IMR-90 (cell line): ENCODE results near the gene HS2ST1. TPM values are rescaled to one million over a fixed set of nuclear protein-coding genes. Genes with fewer than 3 reads are reported as not detected.
A peak's percentile ranks its signal among the peaks of the same experiment; 100 is the strongest.

ENCODE experiments used
- ATAC-seq: fragments of 200-7000 bp; cut with Tn5 transposase; 2 replicates; pipeline ENCODE4 v1.9.1; 2020; ENCODE audit warnings: low read depth, mild to moderate bottlenecking, moderate library complexity
- BruUV-seq: library from RNA; stranded (reverse); fragments of 400-500 nt; replicated peaks from 2 replicates; lab custom pipeline; 2021; lab: Mats Ljungman, UMichigan
- CTCF ChIA-PET: fragments of 300-600 bp; formaldehyde crosslinking; extraction: SDS; loops from one replicate; lab custom pipeline; 2021; ENCODE audit warnings: antibody characterized with exemption; lab: Yijun Ruan, JAX
- POLR2A ChIA-PET: fragments of 300-600 bp; sonication (Branson Sonifier 250); formaldehyde crosslinking; loops from one replicate; lab custom pipeline; 2022; ENCODE audit warnings: antibody characterized with exemption; ENCODE audit not compliant: unreplicated experiment; lab: Charles Lee
- DNase-seq: peaks from one replicate; pipeline ENCODE4 v3.0.0; 2013
- H2AFZ ChIP-seq: replicated peaks from 2 replicates; pipeline ENCODE3; 2013; ENCODE audit warnings: low read length, mild to moderate bottlenecking; ENCODE audit not compliant: poor library complexity
- H2AK5ac ChIP-seq: 2 replicates; pipeline ENCODE4 v1.6.1; 2013; ENCODE audit warnings: low read depth, low read length, inconsistent platforms
- H2AK9ac ChIP-seq: replicated peaks from 2 replicates; pipeline ENCODE3; 2013; ENCODE audit warnings: mild to moderate bottlenecking, low read depth, low read length, moderate library complexity; ENCODE audit not compliant: poor library complexity
- H2BK120ac ChIP-seq: 2 replicates; pipeline ENCODE4 v1.6.1; 2013; ENCODE audit warnings: low read depth, low read length, inconsistent platforms
- H2BK15ac ChIP-seq: 3 replicates; pipeline ENCODE4 v1.6.1; 2013; ENCODE audit warnings: low read depth, low read length, inconsistent platforms
- H2BK20ac ChIP-seq: 2 replicates; pipeline ENCODE4 v1.6.1; 2013; ENCODE audit warnings: low read depth, mild to moderate bottlenecking, inconsistent platforms, low read length, moderate library complexity
- H2BK5ac ChIP-seq: 2 replicates; pipeline ENCODE4 v1.6.1; 2013; ENCODE audit warnings: mild to moderate bottlenecking, low read depth, low read length, inconsistent platforms; ENCODE audit not compliant: poor library complexity, severe bottlenecking
- H3K14ac ChIP-seq: replicated peaks from 2 replicates; pipeline ENCODE4 v1.6.1; 2013; ENCODE audit warnings: low read depth, low read length, inconsistent platforms
- H3K18ac ChIP-seq: 2 replicates; pipeline ENCODE4 v1.6.1; 2013; ENCODE audit warnings: low read depth, low read length, control low read depth
- H3K23ac ChIP-seq: 2 replicates; pipeline ENCODE4 v1.6.1; 2013; ENCODE audit warnings: low read depth, low read length, inconsistent platforms
- H3K27ac ChIP-seq: 2 replicates; pipeline ENCODE4 v1.5.1; 2013; ENCODE audit warnings: mild to moderate bottlenecking, control low read depth, low read length; ENCODE audit not compliant: insufficient read depth
- H3K27me3 ChIP-seq: 2 replicates; pipeline ENCODE4 v1.6.1; 2013; ENCODE audit warnings: low read length; ENCODE audit not compliant: control insufficient read depth, insufficient read depth
- H3K36me3 ChIP-seq: 2 replicates; pipeline ENCODE4 v1.6.1; 2013; ENCODE audit warnings: low read length, mixed read lengths; ENCODE audit not compliant: control insufficient read depth, insufficient read depth
- H3K4ac ChIP-seq: 2 replicates; pipeline ENCODE4 v1.6.1; 2013; ENCODE audit warnings: low read depth, low read length, inconsistent platforms
- H3K4me1 ChIP-seq: 2 replicates; pipeline ENCODE4 v1.6.1; 2013; ENCODE audit warnings: low read length, mixed read lengths; ENCODE audit not compliant: control insufficient read depth, insufficient read depth
- H3K4me2 ChIP-seq: 2 replicates; pipeline ENCODE4 v1.6.1; 2013; ENCODE audit warnings: low read depth, mild to moderate bottlenecking, control low read depth, low read length, moderate library complexity
- H3K4me3 ChIP-seq: 2 replicates; pipeline ENCODE4 v1.5.1; 2013; ENCODE audit warnings: low read depth, mild to moderate bottlenecking, control low read depth, low read length, moderate library complexity; ENCODE audit not compliant: insufficient read depth
- H3K56ac ChIP-seq: 2 replicates; pipeline ENCODE4 v1.6.1; 2013; ENCODE audit warnings: low read length, inconsistent platforms; ENCODE audit not compliant: insufficient read depth; ENCODE audit errors: extremely low read depth
- H3K79me1 ChIP-seq, 2 experiments: 2 replicates each; pipeline ENCODE4 v1.6.1; 2013; ENCODE audit warnings: low read length in 2 of 2, inconsistent platforms in 1 of 2, low read depth in 1 of 2
- H3K9ac ChIP-seq: 2 replicates; pipeline ENCODE4 v1.6.1; 2013; ENCODE audit warnings: low read depth, low read length, control low read depth
- H3K9me1 ChIP-seq: 2 replicates; pipeline ENCODE4 v1.6.1; 2013; ENCODE audit warnings: low read length, inconsistent platforms; ENCODE audit not compliant: insufficient read depth
- H3K9me3 ChIP-seq: 2 replicates; pipeline ENCODE4 v1.6.1; 2013; ENCODE audit warnings: low read length; ENCODE audit not compliant: control insufficient read depth, insufficient read depth
- H4K20me1 ChIP-seq: 2 replicates; pipeline ENCODE4 v1.6.1; 2013; ENCODE audit warnings: low read length, inconsistent platforms; ENCODE audit not compliant: insufficient read depth
- H4K5ac ChIP-seq: 2 replicates; pipeline ENCODE4 v1.6.1; 2013; ENCODE audit warnings: mild to moderate bottlenecking, low read depth, low read length, control low read depth
- H4K8ac ChIP-seq, 2 experiments: 2 replicates each; pipeline ENCODE4 v1.6.1; 2013; ENCODE audit warnings: low read depth in 2 of 2, low read length in 2 of 2, control low read depth in 1 of 2, inconsistent platforms in 1 of 2
- H4K91ac ChIP-seq: 2 replicates; pipeline ENCODE4 v1.6.1; 2013; ENCODE audit warnings: low read depth, low read length, inconsistent platforms; ENCODE audit not compliant: insufficient read depth
- MAFK ChIP-seq: IDR thresholded peaks from 2 replicates; pipeline ENCODE4 v1.6.1; 2012; ENCODE audit warnings: low read depth, low read length, improper control_type of control experiment
- NFE2L2 ChIP-seq: fragments of 150-350 bp; IDR thresholded peaks from 2 replicates; pipeline ENCODE4 v1.6.1; 2016; ENCODE audit warnings: low read depth, mild to moderate bottlenecking, low read length
- WGBS, 2 experiments: methylation state at CpG; one replicate each; pipeline versions ENCODE4 v1.1.5 to v1.1.7; 2013; ENCODE audit warnings: missing lambda C conversion rate in 2 of 2; ENCODE audit not compliant: insufficient read length in 1 of 2; ENCODE audit errors: extremely low coverage in 2 of 2; 5-methylcytosine and 5-hydroxymethylcytosine counted together
- dilution Hi-C: fragments of 300-500 bp; cut with HindIII; formaldehyde crosslinking; loops from one replicate; pipeline ENCODE4 v1.14.3; 2018; ENCODE audit warnings: low sequenced_read_pairs; ENCODE audit not compliant: unreplicated experiment
- in situ Hi-C: fragments of 300-500 bp; cut with MboI; formaldehyde crosslinking; loops from 3 replicates; pipeline ENCODE4 v1.14.3; 2019; ENCODE audit warnings: low sequenced_read_pairs, inconsistent platforms, mixed read lengths
- intact Hi-C: fragments of 100-400 bp; cut with micrococcal nuclease; formaldehyde crosslinking; loops from 2 replicates; pipeline ENCODE4 v1.10.0; 2022
- polyA plus RNA-seq, 3 experiments: library from polyadenylated mRNA; depleted of rRNA; stranded (reverse); fragments of >200 nt; gene quantifications; 2 replicates each; pipeline ENCODE4 v1.2.3, GENCODE V29; 2012; ENCODE audit warnings: low replicate concordance in 1 of 3
- total RNA-seq: library from RNA; depleted of rRNA; stranded (reverse); fragments of >200 nt; gene quantifications from 2 replicates; pipeline ENCODE4 v1.2.3, GENCODE V29; 2012

The HS2ST1 gene
- total and polyA plus RNA-seq, 2 of the 4 experiments (the other 2 are of a cell fraction), result 7.8 to 13.1 TPM

- Histone ChIP-seq H2BK5ac (no peak overlapping the region), H3K9ac (no peak overlapping the region), H3K14ac (no peak overlapping the region), H2AK5ac (no peak overlapping the region), H3K4ac (no peak overlapping the region), H4K8ac (no peak overlapping the region), H3K18ac (no peak overlapping the region), H3K36me3 (no peaks in the 10 kb centered on the region), H3K9me3 (no peaks in the 10 kb centered on the region), H3K56ac (no peak overlapping the region), H2BK15ac (no peak overlapping the region), H4K91ac (no peak overlapping the region), H2AFZ (no peak overlapping the region), H3K27me3 (no peaks in the 10 kb centered on the region), H3K4me1 (no peaks in the 10 kb centered on the region), H2AK9ac (no peak overlapping the region), H3K4me3 (no peak overlapping the region), H2BK120ac (no peak overlapping the region), H3K23ac (no peak overlapping the region), H4K5ac (no peak overlapping the region), H4K20me1 (no peaks in the 10 kb centered on the region), H3K4me2 (no peak overlapping the region), H2BK20ac (no peak overlapping the region), H3K27ac (no peak overlapping the region), H3K9me1 (no peaks in the 10 kb centered on the region), H3K79me1 (no peaks in the 10 kb centered on the region)
- POLR2A ChIA-PET, result no interaction called here
- in situ Hi-C loops, result loop anchor here (10.0 to 25.0 kb wide), 3 partner anchors 254 to 702 kb away; partner anchors contain the start of gene ODF2L
- DNase-seq (no peak), ATAC-seq (no peak)
- intact Hi-C loops, result loop anchor here (10.0 kb wide), 1 partner anchor 614 kb away; no protein-coding TSS in a partner anchor
- dilution Hi-C loops, result no loop called here
- TF ChIP-seq NFE2L2, result no peak
- peak; percentile 64; the same call in 1 of the 2 replicates for TF ChIP-seq MAFK
- CTCF ChIA-PET, result no interaction called here
- no TSS peak for BruUV-seq
- 88% methylated on average over 2 of the region's 5 CpGs; no CpG with 5 or more reads in 1 of the 2 experiments for WGBS, 2 experiments
These were observed 174.8 kb downstream of the HS2ST1 start for GRCh38 chr1:87089070-87089736.
